Activated CD8-positive, alpha-beta memory T cell treated with anti-CD3 and anti-CD28 coated beads, Interleukin-2, amount 50 U/mL, for 1 hour (primary cell): ENCODE results near the gene GCK.

Source experiments
- DNase-seq: peaks from one replicate; pipeline ENCODE4 v3.0.0-alpha.2; 2020; ENCODE audit errors: extremely low read depth

GCK gene

GRCh38 chr7:44155191-44156185 is 33.8 kb downstream of the GCK start:
- no peak for DNase-seq

- no peak for DNase-seq
Observed at GRCh38 chr7:44154703-44155102, 34.5 kb downstream of the GCK start.

DNA sequence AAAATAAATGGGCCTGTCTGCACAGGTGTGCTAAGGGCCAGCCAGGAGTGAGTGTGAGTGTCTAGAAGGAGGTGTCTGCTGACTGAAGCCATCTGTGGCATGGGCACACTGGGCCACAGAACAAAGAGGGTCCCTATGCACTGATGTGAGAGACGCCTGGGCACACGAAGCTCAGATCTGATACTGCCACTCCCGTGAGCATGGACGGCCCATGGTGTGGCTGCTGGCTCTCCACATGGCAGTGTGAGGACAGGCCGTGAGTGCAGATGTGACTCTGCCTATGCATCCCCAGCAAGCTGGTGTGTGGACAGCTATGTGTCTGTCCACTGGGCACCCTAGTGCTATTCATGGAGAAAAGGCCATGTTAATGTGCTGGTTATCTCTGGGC is 35.3 kb downstream of the GCK start:
- DNase-seq, result no peak

GRCh38 chr7:44152971-44153947 is 36.0 kb downstream of the GCK start:
- no peak for DNase-seq

DNA sequence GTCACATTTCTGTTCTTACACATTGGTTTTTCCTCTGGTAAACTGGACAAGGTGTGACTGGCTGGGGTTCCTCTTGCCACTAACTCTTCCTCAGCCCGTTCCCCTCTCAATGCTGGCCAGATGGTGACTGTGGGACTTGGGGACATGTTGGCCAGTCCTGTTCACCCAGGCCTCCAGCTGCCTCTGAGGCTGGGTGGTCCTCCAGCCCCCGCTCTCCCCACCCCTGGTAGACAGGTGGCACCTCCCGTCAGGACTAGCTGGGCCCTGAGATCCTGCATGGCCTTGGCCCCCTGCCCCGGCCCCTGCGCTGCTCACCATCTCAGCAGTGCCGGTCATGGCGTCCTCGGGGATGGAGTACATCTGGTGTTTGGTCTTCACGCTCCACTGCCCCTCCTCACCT is 37.3 kb downstream of the GCK start:
- no peak for DNase-seq

GRCh38 chr7:44150966-44151941 is 38.0 kb downstream of the GCK start:
- no peak for DNase-seq

- no peak for DNase-seq
Observed at GRCh38 chr7:44150466-44150832, 38.8 kb downstream of the GCK start.

GRCh38 chr7:44149571-44150465 is 39.4 kb downstream of the GCK start:
- no peak for DNase-seq

GRCh38 chr7:44148961-44149536 is 40.2 kb downstream of the GCK start:
- DNase-seq, result no peak

DNA sequence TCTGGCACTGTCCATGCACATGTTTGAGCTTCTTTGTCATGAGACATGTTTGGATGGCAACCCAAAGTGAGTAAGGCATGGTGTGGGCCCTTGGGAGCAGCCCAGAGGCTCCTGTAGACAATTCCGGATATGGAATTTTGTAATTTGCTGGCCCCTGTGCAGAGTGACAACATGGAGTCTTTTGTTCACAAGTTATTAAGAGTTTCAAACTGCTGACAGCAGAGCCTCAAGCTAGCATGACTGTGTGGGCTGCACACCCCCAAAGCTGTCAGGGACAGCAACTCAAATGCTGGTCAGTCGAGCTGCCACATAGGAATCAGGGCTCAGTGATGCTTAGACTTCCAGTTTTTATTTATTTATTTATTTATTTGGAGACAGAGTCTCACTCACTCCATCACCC is 41.1 kb downstream of the GCK start:
- no peak for DNase-seq

DNA sequence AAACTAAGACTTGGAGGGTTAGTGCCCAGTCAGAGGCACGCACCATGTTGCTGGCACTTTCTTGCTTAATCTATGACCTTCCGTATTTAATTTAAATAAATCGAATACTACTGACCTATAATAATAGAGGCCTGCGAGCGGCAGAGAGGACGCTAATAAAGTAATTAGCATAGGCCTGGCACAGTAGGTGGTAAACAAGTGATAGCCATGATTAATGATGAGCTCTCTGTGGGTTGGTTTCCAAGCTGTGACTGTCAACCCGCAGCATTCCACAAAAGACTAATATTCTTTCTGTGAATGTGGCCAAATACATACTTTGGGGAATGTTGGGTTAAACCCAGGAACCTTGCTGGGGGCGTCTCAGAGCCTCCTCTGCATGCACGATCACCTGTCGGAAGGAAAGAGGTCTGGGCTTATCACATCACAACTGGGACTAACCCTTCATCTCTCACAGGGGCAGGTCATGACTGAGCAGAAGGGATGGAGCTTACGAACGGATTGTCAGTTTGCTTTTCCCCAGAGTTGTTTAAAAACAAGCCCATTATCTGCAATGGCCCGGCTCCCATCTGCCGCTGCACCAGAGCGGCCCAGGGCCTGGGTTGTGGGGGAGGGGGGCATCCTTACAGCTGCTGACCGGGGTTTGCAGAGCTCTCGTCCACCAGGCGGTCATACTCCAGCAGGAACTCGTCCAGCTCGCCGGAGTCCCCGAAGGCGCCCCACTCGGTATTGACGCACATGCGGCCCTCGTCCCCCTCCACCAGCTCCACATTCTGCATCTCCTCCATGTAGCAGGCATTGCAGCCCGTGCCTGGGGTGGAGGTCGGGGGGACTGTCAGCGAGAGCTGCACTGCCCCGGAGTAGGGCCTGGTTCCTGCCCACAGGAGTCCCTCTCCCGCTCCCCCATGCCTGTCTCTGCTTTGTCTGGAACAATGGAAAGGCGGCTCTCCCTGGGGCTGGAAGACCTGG is 41.9 kb downstream of the GCK start:
- DNase-seq, result no peak

- peak; percentile 24 for DNase-seq
Observed at GRCh38 chr7:44145969-44146911, 43.0 kb downstream of the GCK start.

GRCh38 chr7:44145479-44145968 is 43.7 kb downstream of the GCK start:
- DNase-seq, result peak; percentile 26

DNA sequence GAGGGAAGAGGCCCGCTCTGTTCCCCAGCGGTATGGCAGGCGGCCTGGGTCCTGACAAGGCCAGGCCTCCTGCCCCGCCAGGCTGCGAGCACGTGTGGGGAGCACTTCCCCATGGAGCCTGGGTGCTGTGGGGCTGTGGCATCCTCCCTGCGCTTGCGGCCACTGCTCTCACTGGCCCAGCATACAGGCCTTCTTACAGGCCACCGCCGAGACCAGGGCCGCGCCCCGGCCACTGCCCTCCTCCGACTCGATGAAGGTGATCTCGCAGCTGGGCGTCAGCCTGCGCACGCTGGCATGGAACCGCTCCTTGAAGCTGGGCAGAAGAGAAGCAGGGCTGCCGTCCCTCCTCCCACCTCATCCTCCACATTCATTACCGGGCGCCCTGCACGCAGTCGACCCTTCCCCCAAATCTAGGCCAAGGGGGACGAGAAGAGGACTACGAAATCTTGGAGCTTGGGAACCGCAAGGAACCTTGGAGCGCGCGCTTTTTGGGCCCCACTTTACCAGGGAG is 44.2 kb downstream of the GCK start:
- no peak for DNase-seq

- DNase-seq, result no peak
Observed at GRCh38 chr7:44144426-44144967, 44.7 kb downstream of the GCK start.

DNA sequence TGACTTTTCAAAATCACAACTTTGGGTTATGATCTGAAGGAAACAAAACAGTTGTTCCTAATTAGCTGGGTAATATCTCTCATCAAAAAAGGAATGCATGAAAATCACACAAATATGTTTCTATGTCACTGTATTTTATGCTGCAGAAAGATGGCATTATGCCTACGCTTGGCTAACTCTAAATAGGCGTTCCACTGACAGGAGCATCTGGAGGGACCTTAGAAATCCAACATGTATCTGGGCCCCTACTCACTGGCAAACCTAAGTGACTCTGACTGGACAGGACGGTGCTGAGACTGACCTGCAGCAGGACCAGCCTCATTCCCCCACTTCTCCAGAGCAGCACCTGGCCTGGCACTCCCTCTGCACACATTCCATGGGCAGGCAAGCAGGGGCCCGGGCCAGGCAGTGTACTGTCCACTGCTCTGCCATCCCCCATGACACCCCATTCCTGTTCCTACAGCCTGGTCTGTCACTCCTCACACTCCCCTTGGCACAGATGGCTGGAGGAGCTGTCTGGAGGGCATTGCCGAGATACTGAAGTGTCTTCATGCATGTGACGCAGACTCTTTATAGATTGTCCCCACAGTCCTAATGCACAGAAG is 45.5 kb downstream of the GCK start:
- no peak for DNase-seq
